ENCODE measurements around the gene UBE2U.
A peak's percentile ranks its signal among the peaks of the same experiment; 100 is the strongest.

Gene UBE2U

DNA sequence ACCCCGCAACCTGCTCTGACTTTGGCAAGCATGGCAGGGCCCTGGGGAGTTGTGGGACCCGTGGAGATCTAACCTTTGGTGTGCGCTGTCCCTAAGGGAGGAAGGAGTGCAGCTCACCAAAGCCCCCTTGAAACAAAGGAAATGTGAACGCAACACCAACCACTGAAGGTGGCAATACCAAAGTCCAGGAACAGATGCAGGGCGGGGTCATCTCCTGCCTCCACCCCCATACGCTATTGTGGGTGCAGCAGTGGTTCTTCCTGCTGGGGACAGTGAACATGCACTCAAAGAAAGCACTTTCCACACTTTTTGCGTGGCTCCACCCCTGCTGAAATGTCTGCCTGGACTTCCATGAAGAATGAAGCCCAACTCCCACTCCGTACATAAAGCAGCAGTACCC lies 93.0 kb downstream of the UBE2U start:
- DNase-seq, result no peak

DNA sequence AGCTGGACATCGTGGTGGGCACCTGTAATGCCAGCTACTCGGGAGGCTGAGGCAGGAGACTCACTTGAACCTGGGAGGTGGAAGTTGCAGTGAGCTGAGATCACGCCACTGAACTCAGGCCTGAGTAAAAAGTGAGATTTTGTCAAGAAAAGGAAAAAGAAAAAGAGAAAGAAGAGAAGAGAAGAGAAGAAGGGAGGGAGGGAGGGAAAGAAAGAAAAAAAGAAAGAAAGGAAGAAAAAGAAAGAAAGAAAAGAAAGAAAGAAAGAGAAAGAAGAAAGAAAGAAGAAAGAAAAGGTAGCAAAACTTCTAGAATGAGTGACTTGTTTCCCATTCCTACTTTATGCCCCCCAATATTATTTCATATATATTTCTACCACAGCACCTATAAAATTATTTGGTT lies 98.8 kb downstream of the UBE2U start:
- DNase-seq, result no peak

DNA sequence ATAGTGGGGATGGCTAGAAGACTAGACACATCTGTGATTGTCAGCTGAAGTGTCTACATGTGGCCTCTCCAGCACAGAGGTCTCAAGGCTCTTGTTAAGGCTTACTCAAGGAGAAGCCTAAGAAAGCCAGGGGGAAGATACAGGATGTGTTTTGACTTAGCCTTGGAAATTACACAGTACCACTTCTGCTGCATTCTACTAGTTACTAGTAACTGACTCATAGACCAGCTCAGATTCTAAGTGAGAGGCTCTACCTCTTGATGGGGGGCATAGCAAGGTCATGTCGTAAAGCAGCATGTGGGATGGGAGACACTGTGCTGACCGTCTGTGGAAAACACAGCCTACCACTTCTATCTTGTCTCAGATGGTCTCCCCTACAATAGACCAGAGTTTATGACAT lies 99.5 kb downstream of the UBE2U start:
- DNase-seq, result no peak

DNA sequence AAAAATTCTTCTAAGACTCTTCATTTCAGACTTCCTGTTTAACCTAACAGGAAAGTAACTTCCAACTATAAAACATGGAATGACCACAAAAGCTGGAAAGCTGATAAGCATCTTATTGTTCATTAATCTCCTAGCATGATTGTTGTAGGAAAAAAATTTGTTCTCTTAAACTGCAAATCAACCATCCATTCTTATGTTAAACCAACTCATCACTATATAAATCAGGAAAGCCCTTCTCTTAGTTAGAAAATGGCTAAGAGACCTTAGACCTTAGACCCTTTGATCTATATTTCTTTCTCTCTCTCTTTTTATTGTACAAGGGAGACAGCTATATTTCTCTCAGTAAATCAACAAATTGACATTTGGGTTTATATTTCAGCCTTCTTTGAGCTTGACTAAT lies 101.4 kb downstream of the UBE2U start:
- DNase-seq, result no peak

DNA sequence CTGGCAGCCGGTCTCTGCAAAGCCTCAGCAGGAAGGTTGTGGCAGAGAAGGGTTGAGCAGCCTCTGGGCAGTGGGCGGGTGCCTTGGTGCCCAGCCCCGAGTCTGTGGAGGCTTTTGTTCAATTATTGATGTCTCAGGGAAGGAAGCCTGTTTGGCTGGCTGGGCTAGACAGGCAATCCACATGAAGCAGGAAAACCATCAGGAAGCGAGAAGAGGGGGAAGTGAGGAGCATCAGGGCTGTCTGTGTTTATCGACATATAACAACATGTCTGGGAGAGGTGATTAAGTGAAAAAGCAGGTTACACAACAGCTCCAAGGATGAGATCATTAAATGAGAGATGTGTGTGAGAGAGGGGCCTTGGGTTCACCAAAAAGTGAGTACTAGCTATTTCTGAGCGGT lies 105.4 kb downstream of the UBE2U start:
- DNase-seq, result peak; percentile 15

DNA sequence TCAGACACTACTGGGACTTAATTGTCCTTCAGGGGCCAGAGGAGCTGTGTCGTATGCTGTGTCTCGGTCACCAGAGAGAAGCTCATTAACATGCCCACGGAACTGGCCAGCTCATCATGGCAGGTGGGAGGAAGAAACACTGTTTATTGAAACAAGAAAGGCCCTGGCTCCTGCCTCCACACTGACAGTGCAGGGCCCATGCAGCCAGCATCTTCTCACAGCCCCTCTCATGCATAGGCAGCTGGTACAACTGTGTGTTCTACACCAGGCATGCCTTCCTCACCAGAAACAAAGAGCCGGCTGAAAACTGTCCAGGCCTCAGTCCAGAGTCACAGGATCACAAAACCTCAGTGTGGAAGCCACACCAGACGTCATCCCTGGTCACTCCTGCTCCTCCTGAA lies 106.0 kb downstream of the UBE2U start:
- peak; percentile 39 for DNase-seq

DNA sequence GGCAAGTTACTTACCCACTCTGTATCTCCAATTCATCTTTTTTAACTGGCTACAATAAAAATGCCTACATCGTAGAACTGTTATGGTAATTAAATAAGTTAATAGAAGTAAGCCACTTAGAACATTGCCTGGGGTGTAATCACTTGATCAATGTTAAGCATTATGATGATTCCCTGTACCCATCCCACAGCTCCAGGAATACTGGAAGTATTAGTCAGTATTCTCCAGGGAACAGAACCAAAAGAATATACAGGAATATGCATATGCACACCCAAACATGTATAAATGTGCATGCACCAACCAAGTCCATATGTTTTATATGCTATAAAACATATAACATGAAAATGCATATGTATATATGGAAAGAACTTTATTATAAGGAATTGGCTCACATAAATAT lies 107.3 kb downstream of the UBE2U start:
- DNase-seq, result no peak

DNA sequence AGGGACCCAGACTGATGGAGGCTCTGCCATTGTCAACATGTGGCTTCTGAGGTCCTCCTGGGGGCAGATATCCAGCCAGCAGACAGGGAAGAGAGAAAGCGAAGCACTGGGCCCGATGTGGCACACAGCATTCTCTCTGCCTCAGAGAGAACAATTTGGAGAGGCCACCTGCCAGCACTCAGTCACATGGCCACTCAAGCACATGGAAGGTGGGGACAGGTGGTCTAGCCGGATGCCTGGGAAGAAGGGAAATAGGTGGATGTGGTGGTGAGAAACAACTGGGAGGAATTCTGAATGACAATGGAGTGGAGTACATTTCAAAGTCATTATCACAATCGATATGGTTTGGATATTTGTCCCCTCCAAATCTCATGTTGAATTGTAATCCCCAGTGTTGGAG lies 109.0 kb downstream of the UBE2U start:
- DNase-seq, result peak; percentile 30

DNA sequence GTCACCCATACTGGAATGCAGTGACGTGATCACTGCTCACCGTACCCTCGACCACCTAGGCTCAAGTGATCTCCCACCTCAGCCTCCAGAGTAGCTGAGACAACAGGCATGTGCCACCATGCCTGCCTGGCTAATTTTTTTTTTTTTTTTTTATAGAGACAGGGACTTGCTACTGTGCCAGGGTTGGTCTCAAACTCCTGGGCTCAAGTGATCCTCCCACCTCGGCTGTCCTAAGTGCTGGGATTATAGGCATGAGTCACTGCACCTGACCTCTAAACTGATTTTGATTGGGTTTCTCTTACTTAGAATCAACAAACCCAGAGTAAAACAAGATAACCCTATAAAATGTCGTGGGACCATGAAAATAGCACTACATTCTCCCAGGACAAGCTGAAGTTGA lies 112.0 kb downstream of the UBE2U start:
- DNase-seq, result no peak

Measured in NCI-H146 (cell line).